GM23338 (cell line): ENCODE data around the gene CSGALNACT2. TPM values are rescaled to one million over a fixed set of nuclear protein-coding genes. Genes with fewer than 3 reads are reported as not detected.

Source experiments
- ATAC-seq: fragments of 200-7000 bp; cut with Tn5 transposase; 3 replicates; pipeline ENCODE4 v1.9.1; 2020
- DNase-seq: peaks from one replicate; pipeline ENCODE4 v3.0.0-alpha.2; 2015; ENCODE audit warnings: low spot score
- H2AFZ ChIP-seq: fragments of 200-600 bp; sonication (generic); 2 replicates; pipeline ENCODE4 v1.8.0; 2016; ENCODE audit warnings: antibody characterized with exemption, mild to moderate bottlenecking, moderate library complexity
- H3F3A ChIP-seq: fragments of 200-600 bp; sonication (generic); replicated peaks from 2 replicates; pipeline ENCODE4 v1.8.0; 2017; ENCODE audit warnings: antibody characterized with exemption, mixed run types, low read depth
- H3K27ac ChIP-seq: fragments of 200-600 bp; sonication (generic); 2 replicates; pipeline ENCODE4 v1.6.1; 2016; ENCODE audit warnings: low read depth
- H3K27me3 ChIP-seq: fragments of 200-600 bp; sonication (generic); 2 replicates; pipeline ENCODE4 v1.8.0; 2016; ENCODE audit warnings: mild to moderate bottlenecking, mixed run types, moderate library complexity; ENCODE audit not compliant: insufficient read depth
- H3K36me3 ChIP-seq: fragments of 200-600 bp; sonication (generic); 2 replicates; pipeline ENCODE4 v1.8.0; 2016; ENCODE audit warnings: mild to moderate bottlenecking; ENCODE audit not compliant: insufficient read depth
- H3K4me1 ChIP-seq: fragments of 200-600 bp; sonication (generic); 2 replicates; pipeline ENCODE4 v1.8.0; 2016; ENCODE audit warnings: mild to moderate bottlenecking, moderate library complexity; ENCODE audit not compliant: insufficient read depth
- H3K4me2 ChIP-seq: fragments of 200-600 bp; sonication (generic); 2 replicates; pipeline ENCODE4 v1.7.1; 2017; ENCODE audit warnings: mixed run types
- H3K4me3 ChIP-seq: fragments of 200-600 bp; sonication (generic); 2 replicates; pipeline ENCODE4 v1.6.1; 2016; ENCODE audit warnings: mixed run types
- H3K79me2 ChIP-seq: fragments of 200-600 bp; sonication (generic); replicated peaks from 2 replicates; pipeline ENCODE4 v1.8.0; 2017; ENCODE audit warnings: mild to moderate bottlenecking; ENCODE audit not compliant: insufficient read depth
- H3K9me2 ChIP-seq: fragments of 200-600 bp; sonication (generic); 2 replicates; pipeline ENCODE4 v1.8.0; 2017; ENCODE audit not compliant: insufficient read depth
- H4K20me1 ChIP-seq: fragments of 200-600 bp; sonication (generic); replicated peaks from 2 replicates; pipeline ENCODE4 v1.8.0; 2017; ENCODE audit warnings: mild to moderate bottlenecking; ENCODE audit not compliant: insufficient read depth
- H3K27ac Mint-ChIP-seq: 2 replicates; pipeline ENCODE4 v1.8.0; 2020; ENCODE audit warnings: inconsistent platforms, mild to moderate bottlenecking, moderate library complexity, mixed read lengths
- H3K27me3 Mint-ChIP-seq: 3 replicates; pipeline ENCODE4 v1.8.0; 2022; ENCODE audit warnings: low read depth, mild to moderate bottlenecking, moderate library complexity, mixed read lengths, inconsistent platforms; ENCODE audit not compliant: insufficient read depth, poor library complexity
- H3K36me3 Mint-ChIP-seq: 3 replicates; pipeline ENCODE4 v1.8.0; 2021; ENCODE audit warnings: low read depth, mild to moderate bottlenecking, inconsistent platforms, moderate library complexity, mixed read lengths
- H3K4me1 Mint-ChIP-seq: 3 replicates; pipeline ENCODE4 v1.8.0; 2020; ENCODE audit warnings: mild to moderate bottlenecking, inconsistent platforms, mixed read lengths
- H3K4me3 Mint-ChIP-seq: 3 replicates; pipeline ENCODE4 v1.8.0; 2021; ENCODE audit warnings: moderate library complexity, mild to moderate bottlenecking, inconsistent platforms, mixed read lengths
- H3K9me3 Mint-ChIP-seq: 3 replicates; pipeline ENCODE4 v1.8.0; 2020; ENCODE audit warnings: moderate library complexity, mild to moderate bottlenecking, inconsistent platforms, mixed read lengths
- CREB1 ChIP-seq: fragments of 250-450 bp; sonication (Bioruptor Pico); IDR thresholded peaks from 2 replicates; pipeline ENCODE4 v1.5.0; 2020; ENCODE audit warnings: low read depth, mild to moderate bottlenecking, moderate library complexity
- EZH2 ChIP-seq: fragments of 200-600 bp; sonication (generic); IDR thresholded peaks from one replicate; pipeline ENCODE4 v1.8.0; 2017; ENCODE audit warnings: antibody characterized with exemption, mild to moderate bottlenecking, low read depth; ENCODE audit not compliant: unreplicated experiment
- EZH2phosphoT487 ChIP-seq: fragments of 200-600 bp; sonication (generic); IDR thresholded peaks from one replicate; pipeline ENCODE4 v1.8.1; 2018; ENCODE audit warnings: antibody characterized with exemption; ENCODE audit not compliant: unreplicated experiment
- JUNB ChIP-seq: IDR thresholded peaks from one replicate; pipeline ENCODE4 v1.6.1; 2016; ENCODE audit warnings: antibody characterized with exemption; ENCODE audit not compliant: unreplicated experiment
- NANOG ChIP-seq: IDR thresholded peaks from 2 replicates; pipeline ENCODE4 v1.6.1; 2016; ENCODE audit warnings: antibody characterized with exemption, borderline replicate concordance
- POLR2AphosphoS5 ChIP-seq: IDR thresholded peaks from 2 replicates; pipeline ENCODE4 v1.6.1; 2016; ENCODE audit warnings: antibody characterized with exemption, low read depth
- REST ChIP-seq: IDR thresholded peaks from one replicate; pipeline ENCODE4 v1.6.1; 2018; ENCODE audit warnings: antibody characterized with exemption; ENCODE audit not compliant: unreplicated experiment
- STAT1 ChIP-seq: IDR thresholded peaks from one replicate; pipeline ENCODE4 v1.6.1; 2016; ENCODE audit warnings: antibody characterized with exemption; ENCODE audit not compliant: unreplicated experiment
- ZNF114 ChIP-seq: fragments of 250-450 bp; sonication (Bioruptor Pico); IDR thresholded peaks from 2 replicates; pipeline ENCODE4 v1.5.0; 2020; ENCODE audit warnings: mild to moderate bottlenecking, moderate library complexity
- ZNF331 ChIP-seq: fragments of 250-450 bp; sonication (Bioruptor Pico); IDR thresholded peaks from 2 replicates; pipeline ENCODE4 v1.5.0; 2020; ENCODE audit warnings: low read depth, mild to moderate bottlenecking, moderate library complexity
- polyA plus RNA-seq: library from polyadenylated mRNA; unstranded; fragments of >200 nt; fragmentation: Nextera tagmentation; extraction: Ambion mirVana; gene quantifications from 2 replicates; pipeline ENCODE4 v1.2.1, GENCODE V29; 2016
- total RNA-seq: library from RNA; depleted of rRNA; stranded (reverse); fragments of >200 nt; shearing (Covaris generic); gene quantifications from 2 replicates; pipeline ENCODE4 v1.2.3, GENCODE V29; 2014
- TF ChIP-seq, protein P1 (sequence below): IDR thresholded peaks from 2 replicates; pipeline ENCODE4 v1.6.1; 2016; ENCODE audit warnings: antibody characterized with exemption
- TF ChIP-seq, protein P2 (sequence below), 2 experiments: fragments of 200-600 bp in 1 of 2; sonication (generic) in 1 of 2; conservative IDR thresholded peaks; 2 replicates each; pipeline versions ENCODE4 v1.5.1 to v1.6.1; 2016 to 2017; ENCODE audit warnings: antibody characterized with exemption in 2 of 2, low read depth in 2 of 2, mild to moderate bottlenecking in 2 of 2, moderate library complexity in 1 of 2
- TF ChIP-seq, protein P3 (sequence below): fragments of 250-450 bp; sonication (Bioruptor Pico); IDR thresholded peaks from 2 replicates; pipeline ENCODE4 v1.5.0; 2020; ENCODE audit warnings: mild to moderate bottlenecking, moderate library complexity

The CSGALNACT2 gene
- total and polyA plus RNA-seq, 2 experiments from 2014 or later = 3.0 to 4.6 TPM

GRCh38 chr10:43126759-43127424 lies 11.4 kb upstream of the CSGALNACT2 start:
- no peaks in the 10 kb centered on the region for H3K27me3 ChIP-seq
- ATAC-seq (no peak), DNase-seq (no peak)
- no peak overlapping the region for H3K4me2 ChIP-seq
- TF ChIP-seq ZNF331 (CRISPR knock-in tag) (no peak), POLR2AphosphoS5 (no peak), JUNB (no peak), ZNF114 (CRISPR knock-in tag) (no peak), STAT1 (no peak), REST (no peak), EZH2phosphoT487 (no peak), EZH2 (no peak), NANOG (no peak), CREB1 (CRISPR knock-in tag) (no peak)
- TF ChIP-seq, protein P1, sequence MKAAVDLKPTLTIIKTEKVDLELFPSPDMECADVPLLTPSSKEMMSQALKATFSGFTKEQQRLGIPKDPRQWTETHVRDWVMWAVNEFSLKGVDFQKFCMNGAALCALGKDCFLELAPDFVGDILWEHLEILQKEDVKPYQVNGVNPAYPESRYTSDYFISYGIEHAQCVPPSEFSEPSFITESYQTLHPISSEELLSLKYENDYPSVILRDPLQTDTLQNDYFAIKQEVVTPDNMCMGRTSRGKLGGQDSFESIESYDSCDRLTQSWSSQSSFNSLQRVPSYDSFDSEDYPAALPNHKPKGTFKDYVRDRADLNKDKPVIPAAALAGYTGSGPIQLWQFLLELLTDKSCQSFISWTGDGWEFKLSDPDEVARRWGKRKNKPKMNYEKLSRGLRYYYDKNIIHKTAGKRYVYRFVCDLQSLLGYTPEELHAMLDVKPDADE = no peak
- TF ChIP-seq, protein P2, sequence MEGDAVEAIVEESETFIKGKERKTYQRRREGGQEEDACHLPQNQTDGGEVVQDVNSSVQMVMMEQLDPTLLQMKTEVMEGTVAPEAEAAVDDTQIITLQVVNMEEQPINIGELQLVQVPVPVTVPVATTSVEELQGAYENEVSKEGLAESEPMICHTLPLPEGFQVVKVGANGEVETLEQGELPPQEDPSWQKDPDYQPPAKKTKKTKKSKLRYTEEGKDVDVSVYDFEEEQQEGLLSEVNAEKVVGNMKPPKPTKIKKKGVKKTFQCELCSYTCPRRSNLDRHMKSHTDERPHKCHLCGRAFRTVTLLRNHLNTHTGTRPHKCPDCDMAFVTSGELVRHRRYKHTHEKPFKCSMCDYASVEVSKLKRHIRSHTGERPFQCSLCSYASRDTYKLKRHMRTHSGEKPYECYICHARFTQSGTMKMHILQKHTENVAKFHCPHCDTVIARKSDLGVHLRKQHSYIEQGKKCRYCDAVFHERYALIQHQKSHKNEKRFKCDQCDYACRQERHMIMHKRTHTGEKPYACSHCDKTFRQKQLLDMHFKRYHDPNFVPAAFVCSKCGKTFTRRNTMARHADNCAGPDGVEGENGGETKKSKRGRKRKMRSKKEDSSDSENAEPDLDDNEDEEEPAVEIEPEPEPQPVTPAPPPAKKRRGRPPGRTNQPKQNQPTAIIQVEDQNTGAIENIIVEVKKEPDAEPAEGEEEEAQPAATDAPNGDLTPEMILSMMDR (conservative IDR thresholded peaks at IDR 0.05; ENCODE audit: low read depth in 2 of 2) = no peak
- TF ChIP-seq, protein P3, sequence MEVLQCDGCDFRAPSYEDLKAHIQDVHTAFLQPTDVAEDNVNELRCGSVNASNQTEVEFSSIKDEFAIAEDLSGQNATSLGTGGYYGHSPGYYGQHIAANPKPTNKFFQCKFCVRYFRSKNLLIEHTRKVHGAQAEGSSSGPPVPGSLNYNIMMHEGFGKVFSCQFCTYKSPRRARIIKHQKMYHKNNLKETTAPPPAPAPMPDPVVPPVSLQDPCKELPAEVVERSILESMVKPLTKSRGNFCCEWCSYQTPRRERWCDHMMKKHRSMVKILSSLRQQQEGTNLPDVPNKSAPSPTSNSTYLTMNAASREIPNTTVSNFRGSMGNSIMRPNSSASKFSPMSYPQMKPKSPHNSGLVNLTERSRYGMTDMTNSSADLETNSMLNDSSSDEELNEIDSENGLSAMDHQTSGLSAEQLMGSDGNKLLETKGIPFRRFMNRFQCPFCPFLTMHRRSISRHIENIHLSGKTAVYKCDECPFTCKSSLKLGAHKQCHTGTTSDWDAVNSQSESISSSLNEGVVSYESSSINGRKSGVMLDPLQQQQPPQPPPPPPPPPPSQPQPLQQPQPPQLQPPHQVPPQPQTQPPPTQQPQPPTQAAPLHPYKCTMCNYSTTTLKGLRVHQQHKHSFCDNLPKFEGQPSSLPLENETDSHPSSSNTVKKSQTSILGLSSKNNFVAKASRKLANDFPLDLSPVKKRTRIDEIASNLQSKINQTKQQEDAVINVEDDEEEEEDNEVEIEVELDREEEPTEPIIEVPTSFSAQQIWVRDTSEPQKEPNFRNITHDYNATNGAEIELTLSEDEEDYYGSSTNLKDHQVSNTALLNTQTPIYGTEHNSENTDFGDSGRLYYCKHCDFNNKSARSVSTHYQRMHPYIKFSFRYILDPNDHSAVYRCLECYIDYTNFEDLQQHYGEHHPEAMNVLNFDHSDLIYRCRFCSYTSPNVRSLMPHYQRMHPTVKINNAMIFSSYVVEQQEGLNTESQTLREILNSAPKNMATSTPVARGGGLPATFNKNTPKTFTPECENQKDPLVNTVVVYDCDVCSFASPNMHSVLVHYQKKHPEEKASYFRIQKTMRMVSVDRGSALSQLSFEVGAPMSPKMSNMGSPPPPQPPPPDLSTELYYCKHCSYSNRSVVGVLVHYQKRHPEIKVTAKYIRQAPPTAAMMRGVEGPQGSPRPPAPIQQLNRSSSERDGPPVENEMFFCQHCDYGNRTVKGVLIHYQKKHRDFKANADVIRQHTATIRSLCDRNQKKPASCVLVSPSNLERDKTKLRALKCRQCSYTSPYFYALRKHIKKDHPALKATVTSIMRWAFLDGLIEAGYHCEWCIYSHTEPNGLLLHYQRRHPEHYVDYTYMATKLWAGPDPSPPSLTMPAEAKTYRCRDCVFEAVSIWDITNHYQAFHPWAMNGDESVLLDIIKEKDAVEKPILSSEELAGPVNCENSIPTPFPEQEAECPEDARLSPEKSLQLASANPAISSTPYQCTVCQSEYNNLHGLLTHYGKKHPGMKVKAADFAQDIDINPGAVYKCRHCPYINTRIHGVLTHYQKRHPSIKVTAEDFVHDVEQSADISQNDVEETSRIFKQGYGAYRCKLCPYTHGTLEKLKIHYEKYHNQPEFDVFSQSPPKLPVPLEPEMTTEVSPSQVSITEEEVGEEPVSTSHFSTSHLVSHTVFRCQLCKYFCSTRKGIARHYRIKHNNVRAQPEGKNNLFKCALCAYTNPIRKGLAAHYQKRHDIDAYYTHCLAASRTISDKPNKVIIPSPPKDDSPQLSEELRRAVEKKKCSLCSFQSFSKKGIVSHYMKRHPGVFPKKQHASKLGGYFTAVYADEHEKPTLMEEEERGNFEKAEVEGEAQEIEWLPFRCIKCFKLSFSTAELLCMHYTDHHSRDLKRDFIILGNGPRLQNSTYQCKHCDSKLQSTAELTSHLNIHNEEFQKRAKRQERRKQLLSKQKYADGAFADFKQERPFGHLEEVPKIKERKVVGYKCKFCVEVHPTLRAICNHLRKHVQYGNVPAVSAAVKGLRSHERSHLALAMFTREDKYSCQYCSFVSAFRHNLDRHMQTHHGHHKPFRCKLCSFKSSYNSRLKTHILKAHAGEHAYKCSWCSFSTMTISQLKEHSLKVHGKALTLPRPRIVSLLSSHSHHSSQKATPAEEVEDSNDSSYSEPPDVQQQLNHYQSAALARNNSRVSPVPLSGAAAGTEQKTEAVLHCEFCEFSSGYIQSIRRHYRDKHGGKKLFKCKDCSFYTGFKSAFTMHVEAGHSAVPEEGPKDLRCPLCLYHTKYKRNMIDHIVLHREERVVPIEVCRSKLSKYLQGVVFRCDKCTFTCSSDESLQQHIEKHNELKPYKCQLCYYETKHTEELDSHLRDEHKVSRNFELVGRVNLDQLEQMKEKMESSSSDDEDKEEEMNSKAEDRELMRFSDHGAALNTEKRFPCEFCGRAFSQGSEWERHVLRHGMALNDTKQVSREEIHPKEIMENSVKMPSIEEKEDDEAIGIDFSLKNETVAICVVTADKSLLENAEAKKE = no peak
- no peaks in the 10 kb centered on the region for H3K9me2 ChIP-seq
- no peak overlapping the region for H3K4me3 ChIP-seq
- no peaks in the 10 kb centered on the region for H4K20me1 ChIP-seq
- H3K4me1 ChIP-seq = no peaks in the 10 kb centered on the region
- Mint-ChIP-seq H3K27me3 (peaks cover 3% of the 10 kb centered on the region), H3K4me1 (no peaks in the 10 kb centered on the region; the same call in 1 of the 3 replicates), H3K4me3 (no peak overlapping the region), H3K27ac (no peak overlapping the region), H3K36me3 (no peaks in the 10 kb centered on the region), H3K9me3 (no peaks in the 10 kb centered on the region)
- no peaks in the 10 kb centered on the region for H3F3A ChIP-seq
- no peaks in the 10 kb centered on the region; the same call in 1 of the 2 replicates for H3K36me3 ChIP-seq
- no peaks in the 10 kb centered on the region for H3K79me2 ChIP-seq
- H2AFZ ChIP-seq = no peak overlapping the region
- H3K27ac ChIP-seq = no peak overlapping the region
